Hypothalamus (tissue), 51 donors: ENCODE data around the gene PCDHB9.
"Not testable (repeated sequence)": the region's sequence is repeated elsewhere in the genome, so short reads cannot be mapped to it uniquely, and the experiment has no call there.

ENCODE experiments used
- DNase-seq, 51 donors: peaks; one replicate each; lab custom pipeline; 2025; lab: John Stamatoyannopoulos, UW

The PCDHB9 gene

DNA sequence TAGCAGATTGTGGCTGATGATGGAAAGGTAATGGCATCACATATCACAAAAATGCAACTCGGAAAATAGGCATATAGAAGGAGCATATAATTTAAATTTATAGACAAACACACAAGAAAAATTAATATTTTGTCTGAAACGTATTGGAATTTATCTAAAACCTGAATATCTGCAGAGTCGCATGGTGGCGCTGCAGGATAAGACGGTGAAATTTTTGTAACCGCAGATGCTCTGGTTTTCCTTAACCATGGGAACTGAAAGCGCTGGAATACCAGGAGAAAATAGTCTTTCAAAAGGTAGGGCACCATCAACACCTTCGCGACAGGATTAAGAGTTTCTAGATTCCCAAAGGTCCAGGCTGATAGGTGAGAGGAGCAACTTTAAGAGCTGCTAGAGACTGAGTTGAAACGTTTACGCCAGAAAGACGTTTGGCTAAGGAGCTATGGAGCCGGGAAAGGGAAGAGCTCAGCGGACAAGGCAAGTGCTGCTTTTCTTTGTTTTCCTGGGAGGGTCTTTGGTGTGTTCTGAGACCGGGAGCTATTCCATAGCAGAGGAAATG, 47.2 kb downstream of the PCDHB9 start:
- DNase-seq, result no peak

DNA sequence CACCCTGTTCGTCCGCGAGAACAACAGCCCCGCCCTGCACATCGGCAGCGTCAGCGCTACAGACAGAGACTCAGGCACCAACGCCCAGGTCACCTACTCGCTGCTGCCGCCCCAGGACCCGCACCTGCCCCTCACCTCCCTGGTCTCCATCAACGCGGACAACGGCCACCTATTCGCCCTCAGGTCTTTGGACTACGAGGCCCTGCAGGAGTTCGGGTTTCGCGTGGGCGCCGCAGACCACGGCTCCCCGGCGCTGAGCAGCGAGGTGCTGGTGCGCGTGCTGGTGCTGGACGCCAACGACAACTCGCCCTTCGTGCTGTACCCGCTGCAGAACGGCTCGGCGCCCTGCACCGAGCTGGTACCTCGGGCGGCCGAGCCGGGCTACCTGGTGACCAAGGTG, 49.0 kb downstream of the PCDHB9 start:
- not testable (repeated sequence) for DNase-seq

DNA sequence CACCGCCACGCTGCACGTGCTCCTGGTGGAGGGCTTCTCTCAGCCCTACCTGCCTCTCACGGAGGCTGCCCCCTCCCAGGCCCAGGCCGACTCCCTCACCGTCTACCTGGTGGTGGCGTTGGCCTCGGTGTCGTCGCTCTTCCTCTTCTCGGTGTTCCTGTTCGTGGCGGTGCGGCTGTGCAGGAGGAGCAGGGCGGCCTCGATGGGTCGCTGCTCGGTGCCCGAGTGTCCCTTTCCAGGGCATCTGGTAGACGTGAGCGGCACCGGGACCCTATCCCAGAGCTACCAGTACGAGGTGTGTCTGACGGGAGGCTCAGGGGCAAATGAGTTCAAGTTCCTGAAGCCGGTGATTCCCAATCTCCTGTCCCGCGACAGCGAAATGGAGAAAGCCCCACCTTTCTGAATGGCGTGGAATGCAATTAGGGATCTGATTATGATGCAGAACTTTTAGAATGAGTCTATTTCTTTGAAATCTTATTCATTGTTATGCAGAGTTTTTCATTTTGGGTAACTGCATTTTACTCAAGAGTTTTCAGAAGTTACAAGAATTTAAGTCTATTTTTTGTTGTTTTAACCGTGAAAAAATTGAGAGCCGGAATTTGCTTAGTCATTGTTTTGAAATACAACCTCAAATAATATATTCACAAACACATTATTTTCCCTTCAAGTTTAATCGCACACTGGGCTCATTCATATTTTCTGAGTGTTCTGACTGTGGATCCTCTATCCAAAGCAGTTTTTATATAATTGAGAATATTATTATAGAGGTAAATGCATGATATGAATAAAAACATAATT, 49.8 kb downstream of the PCDHB9 start:
- no peak for DNase-seq
